Islet of Langerhans (tissue), 1 donor: ENCODE results near the gene VCX2.
"Not testable (repeated sequence)": the region's sequence is repeated elsewhere in the genome, so short reads cannot be mapped to it uniquely, and the experiment has no call there.

Experiments used
- FAIRE-seq: peaks from one replicate; lab custom pipeline; 2011; peaks lifted over from hg19 to GRCh38; lab: Jason Lieb, UNC

The VCX2 gene

GRCh38 chrX:8121391-8121790, 49.7 kb downstream of the VCX2 start:
- not testable (repeated sequence) for FAIRE-seq
